Stimulated activated memory B cell treated with anti-CD40 and anti-IgM and Interleukin-4, amounts not matched to agents 10 μg/mL and 1 μg/mL and 100 μg/mL, for 72 hours (primary cell): Measurements from ENCODE around the gene CLSTN2.

Source experiments
- ATAC-seq: fragments of 150-1000 bp; cut with Tn5 transposase; 2 replicates; pipeline ENCODE4 v1.10.0; 2021
- H3K27ac Mint-ChIP-seq: one replicate; pipeline ENCODE4 v1.8.0; 2022; ENCODE audit warnings: mild to moderate bottlenecking, mixed read lengths
- H3K27me3 Mint-ChIP-seq: one replicate; pipeline ENCODE4 v1.8.0; 2022; ENCODE audit warnings: mixed read lengths
- H3K36me3 Mint-ChIP-seq: one replicate; pipeline ENCODE4 v1.8.0; 2022; ENCODE audit warnings: mixed read lengths
- H3K4me1 Mint-ChIP-seq: one replicate; pipeline ENCODE4 v1.8.0; 2022; ENCODE audit warnings: mixed read lengths
- H3K4me3 Mint-ChIP-seq: one replicate; pipeline ENCODE4 v1.8.0; 2022; ENCODE audit warnings: mild to moderate bottlenecking, moderate library complexity, mixed read lengths
- H3K9me3 Mint-ChIP-seq: one replicate; pipeline ENCODE4 v1.8.0; 2022; ENCODE audit warnings: mixed read lengths

CLSTN2 gene

DNA sequence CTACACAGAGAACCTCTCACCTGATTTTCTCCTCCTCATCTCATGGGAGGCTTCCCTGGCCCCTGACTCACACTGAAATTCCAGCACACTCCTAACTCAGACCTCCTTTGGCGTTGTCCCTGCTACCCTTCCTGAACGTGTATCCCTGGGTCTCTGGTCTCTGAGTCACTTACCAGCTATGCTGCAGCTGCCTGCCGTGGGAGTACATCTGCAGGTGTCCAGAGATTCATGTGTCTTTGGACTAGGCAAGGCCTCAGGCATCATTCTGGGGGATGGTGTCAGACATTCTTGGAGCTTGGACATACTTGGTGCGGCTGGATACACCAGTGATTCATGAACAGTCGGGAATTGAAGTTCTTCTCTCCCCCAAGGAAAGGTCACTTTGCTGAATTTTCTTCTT is 594.1 kb downstream of the CLSTN2 start:
- Mint-ChIP-seq H3K27me3 (peaks cover 14% of the 10 kb centered on the region), H3K27ac (no peak overlapping the region), H3K4me3 (no peak overlapping the region), H3K9me3 (peaks cover 5% of the 10 kb centered on the region), H3K4me1 (no peaks in the 10 kb centered on the region), H3K36me3 (no peaks in the 10 kb centered on the region)
- no peak for ATAC-seq

- ATAC-seq = no peak
- Mint-ChIP-seq H3K4me3 (no peak overlapping the region), H3K4me1 (no peaks in the 10 kb centered on the region), H3K9me3 (peaks cover 5% of the 10 kb centered on the region), H3K36me3 (no peaks in the 10 kb centered on the region), H3K27me3 (peaks cover 9% of the 10 kb centered on the region), H3K27ac (no peak overlapping the region)
These were observed 594.6 kb downstream of the CLSTN2 start for GRCh38 chr3:140529558-140529957.

- H3K4me3 Mint-ChIP-seq = no peak overlapping the region
- H3K27me3 Mint-ChIP-seq = peaks cover 4% of the 10 kb centered on the region
- H3K9me3 Mint-ChIP-seq = peaks cover 4% of the 10 kb centered on the region
- no peak overlapping the region for H3K27ac Mint-ChIP-seq
- no peaks in the 10 kb centered on the region for H3K4me1 Mint-ChIP-seq
- no peak for ATAC-seq
- H3K36me3 Mint-ChIP-seq = no peaks in the 10 kb centered on the region
These were observed 595.1 kb downstream of the CLSTN2 start for GRCh38 chr3:140530131-140530530.

DNA sequence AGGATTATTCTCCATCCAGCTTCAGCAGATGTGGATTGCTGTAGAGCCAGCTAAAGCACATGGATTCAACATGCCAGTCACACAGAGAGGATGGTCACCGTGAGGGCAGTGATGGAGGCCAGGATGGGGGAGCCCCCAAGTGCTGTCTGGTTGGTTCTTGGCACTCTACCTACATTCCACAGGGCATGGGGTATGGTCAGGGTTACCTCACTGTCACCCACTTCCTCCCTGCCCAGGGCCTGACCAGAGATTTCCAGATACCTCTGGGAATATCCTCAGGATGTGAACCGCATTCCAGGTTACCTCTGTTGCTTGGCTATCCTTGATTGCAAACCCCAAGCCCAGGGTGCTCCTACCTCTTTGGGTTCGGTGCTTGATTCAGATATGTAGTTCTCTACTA is 595.6 kb downstream of the CLSTN2 start:
- H3K4me1 Mint-ChIP-seq = no peaks in the 10 kb centered on the region
- no peak overlapping the region for H3K4me3 Mint-ChIP-seq
- H3K27ac Mint-ChIP-seq = no peak overlapping the region
- H3K27me3 Mint-ChIP-seq = no peaks in the 10 kb centered on the region
- no peak for ATAC-seq
- peaks cover 3% of the 10 kb centered on the region for H3K9me3 Mint-ChIP-seq
- H3K36me3 Mint-ChIP-seq = no peaks in the 10 kb centered on the region

- ATAC-seq = no peak
- Mint-ChIP-seq H3K4me3 (no peak overlapping the region), H3K9me3 (peaks cover 3% of the 10 kb centered on the region), H3K27me3 (peaks cover 6% of the 10 kb centered on the region), H3K36me3 (no peaks in the 10 kb centered on the region), H3K4me1 (no peaks in the 10 kb centered on the region), H3K27ac (no peak overlapping the region)
These were observed 597.9 kb downstream of the CLSTN2 start for GRCh38 chr3:140532793-140533330.

DNA sequence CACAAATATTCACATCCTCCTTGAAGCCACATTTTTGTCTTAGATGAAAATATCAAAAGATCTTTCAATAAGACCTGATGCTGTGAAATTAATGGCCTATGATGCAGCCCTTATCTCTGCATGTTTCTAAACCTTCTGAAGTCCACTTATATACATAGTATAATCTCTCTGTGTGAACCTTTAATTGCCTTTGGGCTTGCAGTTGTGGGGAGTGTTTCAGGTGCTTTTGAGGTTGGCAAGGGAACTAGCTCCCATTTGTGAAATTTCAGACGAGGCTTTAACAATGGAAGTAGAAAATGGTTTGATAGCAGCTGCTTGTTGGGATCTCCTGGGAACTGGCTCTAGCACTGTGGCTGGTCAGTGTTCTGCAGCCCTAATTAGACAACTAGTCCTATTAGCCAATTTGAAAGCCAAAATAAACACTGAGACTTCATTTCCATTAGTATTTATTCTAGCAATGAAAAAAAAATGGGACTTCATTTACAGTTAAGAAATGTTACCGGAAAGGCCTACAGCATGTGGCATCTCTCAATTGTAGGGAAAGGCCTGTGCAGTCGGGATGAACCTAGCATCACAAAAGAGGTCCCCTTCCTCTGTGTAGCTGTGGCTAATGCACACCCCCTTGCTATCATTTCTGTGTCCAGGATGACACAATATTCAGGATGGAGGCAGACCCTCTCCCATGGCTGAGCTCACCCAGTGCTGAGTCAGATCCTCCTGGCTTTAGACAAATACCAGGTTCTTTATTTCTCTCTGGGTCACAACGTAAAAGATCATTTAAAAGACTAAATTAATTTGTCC is 602.1 kb downstream of the CLSTN2 start:
- ATAC-seq = no peak
- no peak overlapping the region for H3K27ac Mint-ChIP-seq
- peaks cover 3% of the 10 kb centered on the region for H3K9me3 Mint-ChIP-seq
- no peaks in the 10 kb centered on the region for H3K36me3 Mint-ChIP-seq
- H3K4me3 Mint-ChIP-seq = no peak overlapping the region
- H3K27me3 Mint-ChIP-seq = peaks cover 8% of the 10 kb centered on the region
- H3K4me1 Mint-ChIP-seq = peaks cover 9% of the 10 kb centered on the region

DNA sequence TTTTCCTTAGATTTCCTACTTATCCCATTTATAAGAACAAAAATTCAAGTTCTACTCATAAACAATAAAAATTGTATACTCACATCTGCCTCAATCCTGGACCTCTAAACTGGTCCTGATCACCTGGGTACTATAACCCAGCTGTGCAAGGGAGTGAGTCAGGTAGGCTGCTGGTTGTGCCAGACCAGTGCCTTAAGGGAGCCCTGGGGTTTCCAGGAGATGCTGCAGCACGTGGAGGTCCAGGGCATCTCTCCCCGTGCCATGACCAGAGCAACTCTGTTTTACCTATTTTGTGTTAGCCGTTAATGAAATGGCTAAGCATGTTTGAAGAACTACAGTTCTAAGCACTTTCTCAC is 602.7 kb downstream of the CLSTN2 start:
- Mint-ChIP-seq H3K27me3 (peaks cover 8% of the 10 kb centered on the region), H3K4me1 (peaks cover 9% of the 10 kb centered on the region), H3K9me3 (peaks cover 3% of the 10 kb centered on the region), H3K36me3 (no peaks in the 10 kb centered on the region), H3K4me3 (no peak overlapping the region), H3K27ac (no peak overlapping the region)
- ATAC-seq = no peak

DNA sequence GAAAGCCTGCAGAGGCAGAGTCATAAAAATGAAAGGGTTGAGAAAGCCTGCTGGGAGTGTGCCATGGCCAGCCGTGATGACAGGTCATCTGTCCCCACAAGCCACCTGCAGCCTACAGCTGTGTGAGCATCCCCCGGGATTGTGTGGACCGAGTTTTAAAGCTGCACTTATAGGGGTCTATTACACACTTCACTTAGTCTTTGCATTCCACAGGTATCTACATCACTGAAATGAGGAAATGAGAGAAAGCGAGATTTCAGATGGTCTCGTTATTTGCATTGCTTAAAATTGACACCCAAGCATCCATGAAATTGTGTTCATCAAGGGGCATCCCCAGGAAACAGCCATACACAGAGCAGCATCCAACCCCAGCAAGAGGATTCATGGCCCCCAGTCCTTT is 605.3 kb downstream of the CLSTN2 start:
- H3K27me3 Mint-ChIP-seq = peaks cover 8% of the 10 kb centered on the region
- no peak for ATAC-seq
- H3K27ac Mint-ChIP-seq = no peak overlapping the region
- no peaks in the 10 kb centered on the region for H3K36me3 Mint-ChIP-seq
- peaks cover 9% of the 10 kb centered on the region for H3K4me1 Mint-ChIP-seq
- H3K9me3 Mint-ChIP-seq = no peaks in the 10 kb centered on the region
- H3K4me3 Mint-ChIP-seq = no peak overlapping the region

DNA sequence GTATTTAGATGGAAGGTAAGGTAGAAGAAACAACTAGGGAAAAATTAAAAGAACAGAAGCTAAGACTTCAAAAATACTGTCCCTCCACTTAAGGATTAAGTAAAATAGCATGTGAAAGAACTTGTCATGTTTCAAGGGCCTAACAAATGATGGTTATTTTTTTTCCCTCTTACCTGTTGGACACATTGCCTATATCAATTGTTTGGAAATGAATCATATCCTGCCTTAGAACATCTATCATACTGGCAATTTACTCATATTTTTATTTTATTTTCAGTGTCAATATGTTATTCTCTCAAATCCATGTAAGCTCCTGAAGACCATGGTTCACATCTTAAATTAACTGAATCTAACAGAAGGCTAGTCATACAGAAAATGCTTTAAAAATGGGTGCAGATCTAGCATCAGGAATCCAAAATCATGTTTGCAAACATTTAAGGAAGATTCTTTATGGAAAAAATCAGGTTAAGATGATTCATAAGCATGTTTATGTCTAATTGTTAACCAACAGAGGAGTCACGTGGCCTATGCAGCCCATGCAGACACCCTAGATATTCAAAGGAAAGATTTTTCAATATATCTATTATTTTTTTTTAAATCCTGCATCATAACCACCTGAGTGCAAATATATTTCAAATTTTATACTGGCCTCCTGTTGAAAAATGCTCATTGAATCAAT is 607.1 kb downstream of the CLSTN2 start:
- ATAC-seq = no peak
- Mint-ChIP-seq H3K27me3 (peaks cover 8% of the 10 kb centered on the region), H3K4me3 (no peak overlapping the region), H3K9me3 (no peaks in the 10 kb centered on the region), H3K36me3 (no peaks in the 10 kb centered on the region), H3K4me1 (peaks cover 9% of the 10 kb centered on the region), H3K27ac (no peak overlapping the region)

DNA sequence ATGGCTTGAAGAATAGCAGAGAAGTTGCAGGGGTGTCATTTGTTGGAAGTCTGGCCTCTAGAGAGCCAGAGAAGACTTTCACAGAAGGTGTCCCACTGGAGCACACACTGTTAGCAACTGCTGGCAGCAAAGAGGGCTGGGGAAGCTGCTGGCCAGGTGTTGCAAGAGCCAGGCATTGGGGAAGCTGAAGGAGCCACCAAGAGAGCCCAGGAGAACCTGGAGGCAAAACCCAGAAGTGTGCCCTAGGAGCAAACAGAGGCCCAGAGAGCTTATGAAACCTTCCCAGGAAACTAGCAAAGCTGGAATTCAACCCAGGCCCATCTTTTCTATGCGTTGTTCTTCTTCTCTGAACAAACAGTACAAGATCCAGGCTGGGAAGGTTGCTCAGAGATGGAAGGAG is 610.2 kb downstream of the CLSTN2 start:
- Mint-ChIP-seq H3K9me3 (no peaks in the 10 kb centered on the region), H3K4me1 (peaks cover 5% of the 10 kb centered on the region), H3K36me3 (no peaks in the 10 kb centered on the region), H3K27me3 (no peaks in the 10 kb centered on the region), H3K27ac (no peak overlapping the region), H3K4me3 (no peak overlapping the region)
- ATAC-seq = no peak

GRCh38 chr3:140545756-140546155 is 610.8 kb downstream of the CLSTN2 start:
- Mint-ChIP-seq H3K4me1 (no peaks in the 10 kb centered on the region), H3K27me3 (no peaks in the 10 kb centered on the region), H3K4me3 (no peak overlapping the region), H3K9me3 (no peaks in the 10 kb centered on the region), H3K27ac (no peak overlapping the region), H3K36me3 (no peaks in the 10 kb centered on the region)
- ATAC-seq = no peak

DNA sequence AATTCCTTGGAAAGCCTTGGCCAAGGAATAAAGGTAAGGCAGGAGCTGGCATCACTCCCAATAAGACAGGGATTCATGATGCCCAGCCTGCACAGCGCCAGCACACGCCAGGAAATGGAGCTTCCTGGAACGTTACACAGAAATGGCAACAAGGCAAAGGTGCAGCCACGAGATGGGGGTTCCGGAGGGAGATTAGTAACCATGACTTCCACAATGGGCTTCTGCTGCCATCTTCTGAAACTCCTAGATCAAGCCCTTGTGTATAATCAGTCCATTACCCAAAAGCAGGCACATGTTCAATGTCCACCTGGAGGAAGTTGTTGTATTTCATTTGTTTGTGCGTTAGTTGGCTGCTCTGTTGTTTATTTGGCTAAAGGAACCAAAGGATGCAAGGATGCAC is 611.7 kb downstream of the CLSTN2 start:
- Mint-ChIP-seq H3K4me3 (no peak overlapping the region), H3K36me3 (no peaks in the 10 kb centered on the region), H3K9me3 (no peaks in the 10 kb centered on the region), H3K27ac (no peak overlapping the region), H3K27me3 (no peaks in the 10 kb centered on the region), H3K4me1 (no peaks in the 10 kb centered on the region)
- no peak for ATAC-seq

DNA sequence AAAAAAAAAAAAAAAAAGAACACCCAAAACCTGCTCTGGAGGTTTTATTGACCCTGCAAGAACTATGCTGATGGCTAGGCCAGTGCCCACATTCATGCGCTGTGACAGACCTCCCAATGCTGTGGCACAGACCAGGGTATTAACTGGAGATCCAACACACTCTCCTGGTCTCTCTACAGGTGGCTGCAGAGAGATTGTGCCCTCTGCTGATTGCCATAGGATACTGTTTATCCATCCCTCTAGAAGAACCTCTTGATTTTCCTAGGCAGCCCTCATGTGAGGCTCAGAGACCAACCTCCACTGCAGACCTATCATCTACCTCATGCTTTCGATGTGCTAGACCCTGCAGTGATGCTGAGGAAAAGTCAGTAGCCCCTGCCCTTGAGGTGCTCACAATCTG is 617.4 kb downstream of the CLSTN2 start:
- Mint-ChIP-seq H3K36me3 (no peaks in the 10 kb centered on the region), H3K4me3 (no peak overlapping the region), H3K27me3 (no peaks in the 10 kb centered on the region), H3K27ac (no peak overlapping the region), H3K4me1 (no peaks in the 10 kb centered on the region), H3K9me3 (no peaks in the 10 kb centered on the region)
- ATAC-seq = no peak

DNA sequence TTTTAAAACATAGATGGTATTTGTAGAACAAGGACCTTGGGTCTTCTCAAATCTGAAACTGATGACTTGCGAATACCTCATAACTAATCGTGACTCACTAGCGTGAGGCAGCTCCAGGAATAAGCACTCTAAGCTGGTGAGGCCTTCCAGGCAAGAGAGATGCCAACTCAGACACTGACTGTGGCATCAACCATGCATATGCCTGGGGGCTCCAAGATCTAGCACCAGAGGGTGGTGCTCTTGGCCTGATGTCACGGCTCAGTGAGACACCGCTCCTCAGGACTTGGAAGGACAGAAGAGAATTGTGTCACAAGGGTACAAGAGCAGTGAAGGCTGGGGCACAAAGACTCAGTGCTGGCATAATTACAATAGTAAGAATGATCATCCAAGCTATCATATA is 617.9 kb downstream of the CLSTN2 start:
- Mint-ChIP-seq H3K27me3 (no peaks in the 10 kb centered on the region), H3K27ac (no peak overlapping the region), H3K9me3 (no peaks in the 10 kb centered on the region), H3K36me3 (no peaks in the 10 kb centered on the region), H3K4me1 (no peaks in the 10 kb centered on the region), H3K4me3 (no peak overlapping the region)
- no peak for ATAC-seq

DNA sequence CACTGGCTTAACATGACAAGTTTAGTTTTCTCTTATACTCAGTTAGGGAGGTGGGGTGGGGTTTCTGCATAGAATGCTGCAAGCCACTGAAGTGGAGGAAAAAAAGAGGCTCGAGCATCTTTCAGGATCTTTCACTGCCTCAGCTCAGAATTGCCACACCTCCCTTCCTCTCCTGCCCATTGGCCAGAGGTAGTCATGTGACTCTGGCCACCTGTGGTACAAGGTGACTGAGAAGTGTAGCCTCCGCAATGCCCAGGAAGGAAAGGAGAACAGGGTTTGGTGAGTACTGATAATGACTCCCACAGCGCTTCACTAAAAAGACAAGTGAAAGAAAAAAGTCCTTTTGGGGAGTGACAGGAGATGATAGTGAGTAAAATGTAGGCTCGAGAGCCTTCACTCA is 618.6 kb downstream of the CLSTN2 start:
- H3K27ac Mint-ChIP-seq = no peak overlapping the region
- no peaks in the 10 kb centered on the region for H3K9me3 Mint-ChIP-seq
- no peaks in the 10 kb centered on the region for H3K36me3 Mint-ChIP-seq
- no peaks in the 10 kb centered on the region for H3K27me3 Mint-ChIP-seq
- no peaks in the 10 kb centered on the region for H3K4me1 Mint-ChIP-seq
- H3K4me3 Mint-ChIP-seq = no peak overlapping the region
- ATAC-seq = no peak

GRCh38 chr3:140555666-140556065 is 620.7 kb downstream of the CLSTN2 start:
- H3K4me1 Mint-ChIP-seq = no peaks in the 10 kb centered on the region
- no peak overlapping the region for H3K27ac Mint-ChIP-seq
- H3K36me3 Mint-ChIP-seq = no peaks in the 10 kb centered on the region
- no peaks in the 10 kb centered on the region for H3K27me3 Mint-ChIP-seq
- no peak for ATAC-seq
- no peaks in the 10 kb centered on the region for H3K9me3 Mint-ChIP-seq
- H3K4me3 Mint-ChIP-seq = no peak overlapping the region
